Measurements from ENCODE around the gene FBXO17.

DNA sequence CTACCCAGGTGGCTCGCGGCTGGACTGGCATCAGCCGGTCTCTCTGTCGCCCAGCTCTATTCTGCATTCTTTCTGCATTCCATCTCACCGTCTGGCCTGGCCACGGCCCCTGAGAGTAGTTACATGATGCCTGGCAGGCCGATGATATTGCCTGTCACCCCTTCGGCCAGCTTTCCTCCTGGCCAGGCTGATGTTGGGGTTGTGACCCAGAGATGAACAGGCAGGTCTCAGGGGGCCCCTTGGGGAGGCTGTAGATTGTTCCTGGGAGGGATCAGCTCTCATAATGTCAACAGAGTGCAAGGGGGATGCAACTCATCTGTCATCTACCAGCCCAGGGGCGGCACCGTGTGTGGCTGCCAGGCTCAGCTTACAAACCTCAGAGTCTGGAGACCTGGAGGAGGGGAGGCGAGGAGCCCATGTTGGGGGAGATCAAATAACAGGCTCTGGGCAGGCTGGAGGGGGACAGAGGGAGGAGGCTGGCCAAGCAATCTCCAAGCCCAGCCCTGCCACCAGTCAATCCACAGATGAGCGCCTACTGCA, 13.6 kb upstream of the FBXO17 start:
- TF ChIP-seq, protein P1, sequence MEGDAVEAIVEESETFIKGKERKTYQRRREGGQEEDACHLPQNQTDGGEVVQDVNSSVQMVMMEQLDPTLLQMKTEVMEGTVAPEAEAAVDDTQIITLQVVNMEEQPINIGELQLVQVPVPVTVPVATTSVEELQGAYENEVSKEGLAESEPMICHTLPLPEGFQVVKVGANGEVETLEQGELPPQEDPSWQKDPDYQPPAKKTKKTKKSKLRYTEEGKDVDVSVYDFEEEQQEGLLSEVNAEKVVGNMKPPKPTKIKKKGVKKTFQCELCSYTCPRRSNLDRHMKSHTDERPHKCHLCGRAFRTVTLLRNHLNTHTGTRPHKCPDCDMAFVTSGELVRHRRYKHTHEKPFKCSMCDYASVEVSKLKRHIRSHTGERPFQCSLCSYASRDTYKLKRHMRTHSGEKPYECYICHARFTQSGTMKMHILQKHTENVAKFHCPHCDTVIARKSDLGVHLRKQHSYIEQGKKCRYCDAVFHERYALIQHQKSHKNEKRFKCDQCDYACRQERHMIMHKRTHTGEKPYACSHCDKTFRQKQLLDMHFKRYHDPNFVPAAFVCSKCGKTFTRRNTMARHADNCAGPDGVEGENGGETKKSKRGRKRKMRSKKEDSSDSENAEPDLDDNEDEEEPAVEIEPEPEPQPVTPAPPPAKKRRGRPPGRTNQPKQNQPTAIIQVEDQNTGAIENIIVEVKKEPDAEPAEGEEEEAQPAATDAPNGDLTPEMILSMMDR (conservative IDR thresholded peaks at IDR 0.05; ENCODE audit: low read length), result no peak
- TF ChIP-seq EZH2phosphoT487 (IDR thresholded peaks at IDR 0.05; ENCODE audit: borderline replicate concordance), result no peak
